ENCODE results near the gene TTC32. TPM values are rescaled to one million over a fixed set of nuclear protein-coding genes. Genes with fewer than 3 reads are reported as not detected.

TTC32 gene
- total RNA-seq, 1 experiment from 2014 or later: 11.5 TPM

GRCh38 chr2:19942199-19942598 lies 40.4 kb upstream of the TTC32 start:
- intact Hi-C loops (cut with micrococcal nuclease; ENCODE audit: unreplicated experiment): no loop called here
- POLR2A ChIA-PET (ENCODE audit: low non-redundant PET): no interaction called here
- H3K9me3 ChIP-seq (ENCODE audit: low read depth, low read length, poor library complexity, severe bottlenecking): no peaks in the 10 kb centered on the region
- no TSS peak for BruUV-seq (replicated peaks)
- peaks cover 22% of the 10 kb centered on the region for H3K36me3 ChIP-seq (ENCODE audit: insufficient read depth, low read length, poor library complexity, severe bottlenecking)
- no peak overlapping the region for H3K27ac ChIP-seq (ENCODE audit: low read depth, low read length, poor library complexity, severe bottlenecking)
- H3K4me1 ChIP-seq (ENCODE audit: insufficient read depth, low read length, poor library complexity, severe bottlenecking): no peaks in the 10 kb centered on the region
- CTCF ChIA-PET: no interaction called here
- no peak overlapping the region for H3K4me3 ChIP-seq (ENCODE audit: low read depth, low read length, poor library complexity, severe bottlenecking)
- TF ChIP-seq CTCF (conservative IDR thresholded peaks at IDR 0.05; ENCODE audit: low read depth, low read length) (no peak), EZH2 (IDR thresholded peaks at IDR 0.05; ENCODE audit: borderline replicate concordance, low read depth, low read length, poor library complexity, severe bottlenecking) (no peak)
- H3K27me3 ChIP-seq (replicated peaks; ENCODE audit: insufficient read depth, low read depth, low read length, poor library complexity): no peaks in the 10 kb centered on the region
- no peak for DNase-seq (ENCODE audit: low spot score)

GRCh38 chr2:19937004-19937403 lies 35.2 kb upstream of the TTC32 start:
- ChIA-PET CTCF (no interaction called here), POLR2A (ENCODE audit: low non-redundant PET) (no interaction called here)
- intact Hi-C loops (cut with micrococcal nuclease; ENCODE audit: unreplicated experiment): no loop called here
- Histone ChIP-seq H3K9me3 (ENCODE audit: low read depth, low read length, poor library complexity, severe bottlenecking) (no peaks in the 10 kb centered on the region), H3K4me1 (ENCODE audit: insufficient read depth, low read length, poor library complexity, severe bottlenecking) (peaks cover 25% of the 10 kb centered on the region), H3K36me3 (ENCODE audit: insufficient read depth, low read length, poor library complexity, severe bottlenecking) (peaks cover 24% of the 10 kb centered on the region), H3K4me3 (ENCODE audit: low read depth, low read length, poor library complexity, severe bottlenecking) (no peak overlapping the region), H3K27ac (ENCODE audit: low read depth, low read length, poor library complexity, severe bottlenecking) (no peak overlapping the region), H3K27me3 (replicated peaks; ENCODE audit: insufficient read depth, low read depth, low read length, poor library complexity) (no peaks in the 10 kb centered on the region)
- no TSS peak for BruUV-seq (replicated peaks)
- DNase-seq (ENCODE audit: low spot score): no peak
- TF ChIP-seq EZH2 (IDR thresholded peaks at IDR 0.05; ENCODE audit: borderline replicate concordance, low read depth, low read length, poor library complexity, severe bottlenecking) (no peak), CTCF (conservative IDR thresholded peaks at IDR 0.05; ENCODE audit: low read depth, low read length) (no peak)

- POLR2A ChIA-PET (ENCODE audit: low non-redundant PET): no interaction called here
Observed at GRCh38 chr2:19936203-19936602, 34.4 kb upstream of the TTC32 start.

More at GRCh38 chr2:19936203-19936602, 34.4 kb upstream of the TTC32 start:
- no peak overlapping the region for H3K4me3 ChIP-seq (ENCODE audit: low read depth, low read length, poor library complexity, severe bottlenecking)
- CTCF ChIA-PET: no interaction called here
- no peak for DNase-seq (ENCODE audit: low spot score)
- BruUV-seq (replicated peaks): no TSS peak
- H3K36me3 ChIP-seq (ENCODE audit: insufficient read depth, low read length, poor library complexity, severe bottlenecking): peaks cover 32% of the 10 kb centered on the region
- no peaks in the 10 kb centered on the region for H3K27me3 ChIP-seq (replicated peaks; ENCODE audit: insufficient read depth, low read depth, low read length, poor library complexity)
- intact Hi-C loops (cut with micrococcal nuclease; ENCODE audit: unreplicated experiment): no loop called here
- H3K9me3 ChIP-seq (ENCODE audit: low read depth, low read length, poor library complexity, severe bottlenecking): no peaks in the 10 kb centered on the region
- H3K4me1 ChIP-seq (ENCODE audit: insufficient read depth, low read length, poor library complexity, severe bottlenecking): peaks cover 28% of the 10 kb centered on the region
- no peak for TF ChIP-seq CTCF (conservative IDR thresholded peaks at IDR 0.05; ENCODE audit: low read depth, low read length)
- no peak for TF ChIP-seq EZH2 (IDR thresholded peaks at IDR 0.05; ENCODE audit: borderline replicate concordance, low read depth, low read length, poor library complexity, severe bottlenecking)
- no peak overlapping the region for H3K27ac ChIP-seq (ENCODE audit: low read depth, low read length, poor library complexity, severe bottlenecking)
